ENCODE measurements around the gene NWD2. TPM values are rescaled to one million over a fixed set of nuclear protein-coding genes. Genes with fewer than 3 reads are reported as not detected.

NWD2 gene
- polyA plus RNA-seq, 1 donor from 2014 or later = 0.06 TPM

DNA sequence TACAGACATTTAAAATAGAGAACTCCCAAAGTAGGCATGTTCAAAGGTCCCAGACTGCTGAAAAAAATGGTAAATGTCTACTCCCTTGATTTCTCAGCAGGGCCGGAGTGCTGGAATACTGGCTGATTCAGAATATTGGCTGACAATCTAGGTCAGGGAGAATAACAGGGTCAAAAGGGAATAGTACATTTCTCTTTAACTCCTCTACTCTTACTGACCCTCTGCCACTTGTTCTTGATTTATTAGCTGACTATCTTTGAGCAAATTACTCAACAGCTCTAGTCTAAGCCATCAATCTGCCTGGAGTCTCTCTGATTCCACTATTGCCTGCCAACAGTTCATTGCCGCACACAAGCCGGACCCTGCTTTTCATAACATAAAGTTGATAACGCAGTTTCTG is 19.7 kb upstream of the NWD2 start:
- Histone ChIP-seq H3K9ac (ENCODE audit: low read length) (no peak overlapping the region), H3K27ac (ENCODE audit: low read length) (no peak overlapping the region), H4K20me1 (ENCODE audit: insufficient read depth) (no peaks in the 10 kb centered on the region), H3K27me3 (ENCODE audit: insufficient read depth, low read depth, low read length) (no peaks in the 10 kb centered on the region), H3K79me2 (replicated peaks; ENCODE audit: insufficient read depth, low read length) (no peaks in the 10 kb centered on the region), H3K4me3 (ENCODE audit: low read length) (no peak overlapping the region), H3K4me2 (ENCODE audit: low read length) (no peak overlapping the region), H3K9me3 (ENCODE audit: low read length) (no peaks in the 10 kb centered on the region), H3F3A (ENCODE audit: insufficient read depth, low read length, poor library complexity, severe bottlenecking) (no peaks in the 10 kb centered on the region), H2AFZ (ENCODE audit: low read depth, low read length) (no peak overlapping the region), H3K9me2 (ENCODE audit: insufficient read depth, low read length) (no peaks in the 10 kb centered on the region), H3K36me3 (ENCODE audit: insufficient read depth, low read length) (no peaks in the 10 kb centered on the region)
- TF ChIP-seq EP300 (conservative IDR thresholded peaks at IDR 0.05; ENCODE audit: poor library complexity, severe bottlenecking) (no peak), MXI1 (conservative IDR thresholded peaks at IDR 0.05; ENCODE audit: poor library complexity, severe bottlenecking) (no peak), POLR2AphosphoS5 (IDR thresholded peaks at IDR 0.05) (no peak), SMC3 (conservative IDR thresholded peaks at IDR 0.05; ENCODE audit: poor library complexity) (no peak), RAD21 (conservative IDR thresholded peaks at IDR 0.05) (no peak)
- TF ChIP-seq, protein P1, sequence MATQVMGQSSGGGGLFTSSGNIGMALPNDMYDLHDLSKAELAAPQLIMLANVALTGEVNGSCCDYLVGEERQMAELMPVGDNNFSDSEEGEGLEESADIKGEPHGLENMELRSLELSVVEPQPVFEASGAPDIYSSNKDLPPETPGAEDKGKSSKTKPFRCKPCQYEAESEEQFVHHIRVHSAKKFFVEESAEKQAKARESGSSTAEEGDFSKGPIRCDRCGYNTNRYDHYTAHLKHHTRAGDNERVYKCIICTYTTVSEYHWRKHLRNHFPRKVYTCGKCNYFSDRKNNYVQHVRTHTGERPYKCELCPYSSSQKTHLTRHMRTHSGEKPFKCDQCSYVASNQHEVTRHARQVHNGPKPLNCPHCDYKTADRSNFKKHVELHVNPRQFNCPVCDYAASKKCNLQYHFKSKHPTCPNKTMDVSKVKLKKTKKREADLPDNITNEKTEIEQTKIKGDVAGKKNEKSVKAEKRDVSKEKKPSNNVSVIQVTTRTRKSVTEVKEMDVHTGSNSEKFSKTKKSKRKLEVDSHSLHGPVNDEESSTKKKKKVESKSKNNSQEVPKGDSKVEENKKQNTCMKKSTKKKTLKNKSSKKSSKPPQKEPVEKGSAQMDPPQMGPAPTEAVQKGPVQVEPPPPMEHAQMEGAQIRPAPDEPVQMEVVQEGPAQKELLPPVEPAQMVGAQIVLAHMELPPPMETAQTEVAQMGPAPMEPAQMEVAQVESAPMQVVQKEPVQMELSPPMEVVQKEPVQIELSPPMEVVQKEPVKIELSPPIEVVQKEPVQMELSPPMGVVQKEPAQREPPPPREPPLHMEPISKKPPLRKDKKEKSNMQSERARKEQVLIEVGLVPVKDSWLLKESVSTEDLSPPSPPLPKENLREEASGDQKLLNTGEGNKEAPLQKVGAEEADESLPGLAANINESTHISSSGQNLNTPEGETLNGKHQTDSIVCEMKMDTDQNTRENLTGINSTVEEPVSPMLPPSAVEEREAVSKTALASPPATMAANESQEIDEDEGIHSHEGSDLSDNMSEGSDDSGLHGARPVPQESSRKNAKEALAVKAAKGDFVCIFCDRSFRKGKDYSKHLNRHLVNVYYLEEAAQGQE (IDR thresholded peaks at IDR 0.05; ENCODE audit: borderline replicate concordance) = no peak
- TF ChIP-seq, protein P2, sequence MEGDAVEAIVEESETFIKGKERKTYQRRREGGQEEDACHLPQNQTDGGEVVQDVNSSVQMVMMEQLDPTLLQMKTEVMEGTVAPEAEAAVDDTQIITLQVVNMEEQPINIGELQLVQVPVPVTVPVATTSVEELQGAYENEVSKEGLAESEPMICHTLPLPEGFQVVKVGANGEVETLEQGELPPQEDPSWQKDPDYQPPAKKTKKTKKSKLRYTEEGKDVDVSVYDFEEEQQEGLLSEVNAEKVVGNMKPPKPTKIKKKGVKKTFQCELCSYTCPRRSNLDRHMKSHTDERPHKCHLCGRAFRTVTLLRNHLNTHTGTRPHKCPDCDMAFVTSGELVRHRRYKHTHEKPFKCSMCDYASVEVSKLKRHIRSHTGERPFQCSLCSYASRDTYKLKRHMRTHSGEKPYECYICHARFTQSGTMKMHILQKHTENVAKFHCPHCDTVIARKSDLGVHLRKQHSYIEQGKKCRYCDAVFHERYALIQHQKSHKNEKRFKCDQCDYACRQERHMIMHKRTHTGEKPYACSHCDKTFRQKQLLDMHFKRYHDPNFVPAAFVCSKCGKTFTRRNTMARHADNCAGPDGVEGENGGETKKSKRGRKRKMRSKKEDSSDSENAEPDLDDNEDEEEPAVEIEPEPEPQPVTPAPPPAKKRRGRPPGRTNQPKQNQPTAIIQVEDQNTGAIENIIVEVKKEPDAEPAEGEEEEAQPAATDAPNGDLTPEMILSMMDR (IDR thresholded peaks at IDR 0.05; ENCODE audit: poor library complexity, severe bottlenecking) = no peak

DNA sequence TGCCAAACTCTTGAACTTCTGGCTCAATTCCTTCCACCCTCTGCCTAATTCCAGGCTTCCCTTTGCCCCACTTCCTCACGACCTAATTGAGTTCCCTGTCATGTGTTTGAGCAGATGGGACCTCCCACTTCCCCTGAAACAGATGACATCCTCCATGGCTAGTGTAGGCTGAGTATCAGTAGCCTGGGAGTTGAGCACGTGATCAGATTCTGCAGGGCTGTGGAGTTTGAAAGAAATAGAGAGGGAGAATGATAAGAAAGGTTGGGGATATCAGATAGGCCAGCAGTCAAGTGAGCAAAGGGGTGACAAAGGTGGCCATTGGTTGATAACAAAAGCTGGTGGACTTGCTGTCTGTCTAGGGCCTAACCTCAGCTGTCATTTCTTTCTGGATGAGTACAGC is 18.8 kb upstream of the NWD2 start:
- H3K9me3 ChIP-seq (ENCODE audit: low read length) = no peaks in the 10 kb centered on the region
- no peaks in the 10 kb centered on the region for H4K20me1 ChIP-seq (ENCODE audit: insufficient read depth)
- H3K36me3 ChIP-seq (ENCODE audit: insufficient read depth, low read length) = no peaks in the 10 kb centered on the region
- no peaks in the 10 kb centered on the region for H3K79me2 ChIP-seq (replicated peaks; ENCODE audit: insufficient read depth, low read length)
- no peaks in the 10 kb centered on the region for H3F3A ChIP-seq (ENCODE audit: insufficient read depth, low read length, poor library complexity, severe bottlenecking)
- no peaks in the 10 kb centered on the region for H3K27me3 ChIP-seq (ENCODE audit: insufficient read depth, low read depth, low read length)
- no peak overlapping the region for H3K4me2 ChIP-seq (ENCODE audit: low read length)
- H3K4me3 ChIP-seq (ENCODE audit: low read length) = no peak overlapping the region
- H3K9ac ChIP-seq (ENCODE audit: low read length) = no peak overlapping the region
- no peak overlapping the region for H3K27ac ChIP-seq (ENCODE audit: low read length)
- H2AFZ ChIP-seq (ENCODE audit: low read depth, low read length) = no peak overlapping the region
- no peaks in the 10 kb centered on the region for H3K9me2 ChIP-seq (ENCODE audit: insufficient read depth, low read length)
- no peak for TF ChIP-seq EZH2 (IDR thresholded peaks at IDR 0.05; ENCODE audit: borderline replicate concordance, insufficient read depth, low read length, poor library complexity, severe bottlenecking)
- TF ChIP-seq RAD21 (conservative IDR thresholded peaks at IDR 0.05) = no peak
- TF ChIP-seq, protein P2 (IDR thresholded peaks at IDR 0.05; ENCODE audit: poor library complexity, severe bottlenecking) = no peak
- no peak for TF ChIP-seq POLR2AphosphoS5 (IDR thresholded peaks at IDR 0.05)
- no peak for TF ChIP-seq EP300 (conservative IDR thresholded peaks at IDR 0.05; ENCODE audit: poor library complexity, severe bottlenecking)
- TF ChIP-seq, protein P1 (IDR thresholded peaks at IDR 0.05; ENCODE audit: borderline replicate concordance) = no peak
- no peak for TF ChIP-seq MXI1 (conservative IDR thresholded peaks at IDR 0.05; ENCODE audit: poor library complexity, severe bottlenecking)
- no peak for TF ChIP-seq TAF1 (IDR thresholded peaks at IDR 0.05; ENCODE audit: low read depth)
- TF ChIP-seq SMC3 (conservative IDR thresholded peaks at IDR 0.05; ENCODE audit: poor library complexity) = no peak
